NCI-H226 (cell line): ENCODE results near the gene INPP5D.
"Not testable (repeated sequence)": the region's sequence is repeated elsewhere in the genome, so short reads cannot be mapped to it uniquely, and the experiment has no call there.

Source experiments
- DNase-seq: peaks from one replicate; pipeline ENCODE4 v3.0.0-alpha.2; 2015

The INPP5D gene

GRCh38 chr2:233121856-233122255 lies 61.7 kb downstream of the INPP5D start:
- no peak for DNase-seq

DNA sequence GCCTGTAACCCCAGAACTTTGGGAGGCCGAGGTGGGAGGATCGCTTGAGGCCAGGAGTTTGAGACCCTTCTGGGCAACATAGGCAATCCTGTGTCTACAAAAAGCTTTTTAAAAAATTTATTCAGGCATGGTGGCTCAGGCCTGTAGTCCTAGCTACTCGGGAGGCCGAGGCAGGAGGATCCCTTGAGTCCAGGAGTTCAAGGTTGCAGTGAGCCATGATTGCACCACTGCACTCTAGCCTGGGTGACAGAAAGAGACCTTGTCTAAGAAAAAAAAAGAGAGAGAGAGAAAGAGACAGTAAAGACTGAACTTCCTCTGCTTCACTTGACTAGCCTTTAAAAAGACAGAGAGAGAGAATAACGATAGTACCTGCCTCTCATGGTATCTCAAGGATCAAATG lies 62.4 kb downstream of the INPP5D start:
- DNase-seq, result no peak

DNA sequence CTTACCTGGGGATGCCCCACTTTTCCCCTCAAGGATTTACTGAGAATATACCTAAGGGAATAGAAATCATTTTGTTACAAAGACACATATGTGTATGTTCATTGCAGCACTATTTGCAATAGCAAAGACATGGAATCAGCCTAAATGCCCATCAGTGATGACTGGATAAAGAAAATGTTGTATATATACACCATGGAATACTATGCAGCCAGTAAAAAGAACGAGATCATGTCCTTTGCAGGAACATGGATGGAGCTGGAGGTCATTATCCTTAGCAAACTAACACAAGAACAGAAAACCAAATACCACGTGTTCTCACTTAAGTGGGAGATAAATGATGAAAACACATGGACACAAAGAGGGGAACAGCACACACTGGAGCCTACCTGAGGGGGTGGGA lies 63.4 kb downstream of the INPP5D start:
- not testable (repeated sequence) for DNase-seq

GRCh38 chr2:233124421-233125080 lies 64.4 kb downstream of the INPP5D start:
- DNase-seq, result no peak

DNA sequence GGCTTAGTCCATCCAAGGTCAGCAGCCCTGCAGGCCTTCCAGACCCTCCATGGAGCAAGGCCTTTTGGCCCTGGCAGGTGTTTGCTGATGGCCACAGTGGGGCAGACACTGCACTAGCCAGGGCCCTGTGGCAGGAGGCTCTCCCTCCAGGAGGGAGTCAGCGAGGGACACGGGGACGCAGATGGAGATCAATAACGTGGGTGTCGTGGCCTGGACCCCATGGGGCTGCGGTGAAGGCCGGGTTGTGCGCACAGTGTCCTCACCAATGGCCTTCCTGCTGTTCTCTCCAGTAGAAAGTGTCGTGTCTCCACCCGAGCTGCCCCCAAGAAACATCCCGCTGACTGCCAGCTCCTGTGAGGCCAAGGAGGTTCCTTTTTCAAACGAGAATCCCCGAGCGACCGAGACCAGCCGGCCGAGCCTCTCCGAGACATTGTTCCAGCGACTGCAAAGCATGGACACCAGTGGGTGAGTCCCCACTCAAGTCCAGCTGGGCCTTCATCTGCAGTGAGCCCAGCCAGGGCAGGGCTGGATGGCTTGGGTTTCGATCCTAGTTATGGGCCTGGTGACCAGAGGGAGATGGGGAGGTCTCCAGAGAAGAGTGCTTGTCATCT lies 65.4 kb downstream of the INPP5D start:
- no peak for DNase-seq

GRCh38 chr2:233129351-233129978 lies 69.3 kb downstream of the INPP5D start:
- no peak for DNase-seq

DNA sequence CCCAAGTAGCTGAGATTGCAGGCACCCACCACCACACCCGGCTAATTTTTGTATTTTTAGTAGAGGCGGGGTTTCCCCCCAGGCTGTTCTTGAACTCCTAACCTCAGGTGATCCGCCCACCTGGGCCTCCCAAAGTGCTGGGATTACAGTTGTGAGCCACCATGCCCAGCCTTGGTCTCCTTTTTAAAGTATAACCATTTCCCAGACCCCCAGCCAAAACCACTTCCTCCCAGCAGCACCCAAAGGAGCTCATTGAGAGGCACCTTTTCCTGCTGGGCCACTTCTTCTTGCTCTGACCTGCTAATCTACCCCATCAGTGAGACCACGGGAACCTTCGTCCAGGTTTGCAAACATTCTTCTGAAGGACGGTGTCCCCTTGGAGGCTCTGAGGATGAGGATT lies 69.9 kb downstream of the INPP5D start:
- DNase-seq, result no peak

DNA sequence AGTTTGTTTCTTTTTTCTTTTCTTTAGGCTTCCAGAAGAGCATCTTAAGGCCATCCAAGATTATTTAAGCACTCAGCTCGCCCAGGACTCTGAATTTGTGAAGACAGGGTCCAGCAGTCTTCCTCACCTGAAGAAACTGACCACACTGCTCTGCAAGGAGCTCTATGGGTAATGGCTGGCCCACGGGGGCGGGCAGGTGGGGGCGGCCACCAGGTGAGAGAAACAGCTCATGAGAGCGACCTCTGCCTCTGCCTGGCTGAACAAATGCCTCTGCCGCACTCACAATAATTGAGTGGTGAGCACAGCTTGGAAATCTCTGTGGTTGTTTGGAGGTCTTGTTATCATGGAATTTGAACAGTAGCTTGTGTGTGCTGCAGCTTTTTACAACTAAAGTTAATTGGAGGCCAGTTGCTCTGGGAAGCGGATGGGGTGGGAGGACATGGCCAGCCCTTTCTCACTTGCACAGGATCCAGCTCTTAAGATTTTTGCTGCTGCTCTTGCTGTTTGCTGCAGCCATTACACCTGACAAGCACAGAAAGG lies 70.4 kb downstream of the INPP5D start:
- no peak for DNase-seq

GRCh38 chr2:233131936-233132720 lies 72.0 kb downstream of the INPP5D start:
- no peak for DNase-seq

DNA sequence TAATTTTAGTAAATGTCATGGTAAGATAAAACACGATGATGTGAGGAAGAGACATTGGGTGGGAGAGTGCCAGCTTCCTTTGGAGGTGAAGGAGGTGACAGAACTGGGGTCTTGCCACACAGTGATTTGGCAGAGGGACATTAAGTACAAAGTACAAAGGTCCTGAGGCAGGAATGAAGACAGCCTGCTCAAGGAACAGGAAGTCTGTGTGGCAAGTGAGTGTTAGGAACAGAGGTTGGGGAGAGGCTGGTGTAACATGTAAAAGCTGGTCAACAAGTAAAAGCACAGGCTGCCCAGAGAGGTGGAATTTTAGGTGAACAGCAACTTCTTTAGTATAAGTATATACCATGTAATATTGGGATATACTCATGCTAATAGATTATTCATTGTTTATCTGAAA lies 73.1 kb downstream of the INPP5D start:
- no peak for DNase-seq

- DNase-seq, result no peak
These were observed 75.3 kb downstream of the INPP5D start for GRCh38 chr2:233135421-233135820.

- no peak for DNase-seq
These were observed 76.9 kb downstream of the INPP5D start for GRCh38 chr2:233137040-233137439.

DNA sequence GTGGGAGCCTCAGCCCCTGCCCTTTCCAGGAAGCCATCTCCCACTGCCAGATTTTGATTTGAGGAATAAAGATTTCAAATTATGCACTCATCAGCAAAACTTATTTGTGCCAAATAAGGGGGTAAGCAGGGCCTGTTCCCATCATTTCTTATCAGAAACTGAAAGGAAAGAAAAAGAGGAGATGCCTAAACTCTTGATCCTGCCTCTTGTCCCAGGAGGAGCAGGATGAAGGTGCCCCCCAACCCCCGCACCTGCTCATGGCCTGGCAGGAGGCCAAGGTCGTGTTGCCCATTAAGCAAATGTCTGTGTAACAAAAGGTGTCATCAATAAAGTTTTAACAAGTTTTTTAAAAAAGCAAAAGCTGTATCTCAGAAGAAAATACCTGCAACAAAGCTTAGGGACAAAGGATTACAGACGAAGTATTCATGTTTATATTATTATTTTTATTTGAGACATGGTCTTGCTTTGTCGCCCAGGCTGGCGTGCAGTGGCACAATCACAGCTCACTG lies 80.0 kb downstream of the INPP5D start:
- no peak for DNase-seq

DNA sequence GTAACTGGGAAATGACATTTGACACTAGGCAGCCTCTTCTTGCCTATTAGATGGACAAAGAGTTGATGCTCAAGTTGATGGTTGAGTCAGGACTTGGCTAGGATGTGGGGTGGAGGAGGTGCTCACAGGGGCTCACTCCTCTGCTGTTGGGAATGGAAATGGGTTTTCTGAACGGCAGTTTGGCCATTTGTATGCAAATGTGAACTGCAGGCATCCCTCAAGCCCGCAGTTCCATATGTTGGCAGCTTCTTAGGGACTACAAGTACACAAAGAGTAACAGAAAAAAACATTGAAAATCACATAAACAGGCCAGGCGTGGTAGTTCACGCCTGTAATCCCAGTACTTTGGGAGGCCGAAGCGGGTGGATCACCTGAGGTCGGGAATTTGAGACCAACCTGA lies 80.8 kb downstream of the INPP5D start:
- DNase-seq, result no peak

GRCh38 chr2:233141901-233142300 lies 81.8 kb downstream of the INPP5D start:
- DNase-seq, result no peak

DNA sequence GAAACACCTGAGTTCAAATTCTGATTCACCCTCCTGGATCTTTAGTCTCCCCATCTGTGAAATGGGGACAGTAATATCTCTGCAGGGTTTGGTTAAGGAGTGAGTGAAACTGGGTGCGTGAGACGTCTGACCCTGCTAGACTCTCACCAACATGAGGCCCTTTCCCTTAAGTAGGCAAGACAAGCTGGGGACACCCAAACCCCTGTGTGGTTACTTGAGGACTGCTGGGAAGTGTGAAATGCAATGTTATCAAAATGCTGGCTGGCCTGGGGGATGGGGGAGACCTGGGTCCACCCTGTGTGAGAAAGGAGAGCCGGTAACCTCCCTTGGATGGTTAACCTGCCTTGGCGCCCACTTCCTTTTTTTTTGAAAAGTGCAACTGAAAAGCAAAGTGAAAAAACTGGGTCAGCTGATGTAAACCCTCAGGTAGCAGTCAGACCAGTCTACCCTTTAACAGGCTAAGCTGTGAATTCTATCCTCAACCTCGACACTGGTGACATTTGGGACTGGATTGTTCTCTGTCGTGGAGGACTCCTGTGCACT lies 82.3 kb downstream of the INPP5D start:
- DNase-seq, result no peak

DNA sequence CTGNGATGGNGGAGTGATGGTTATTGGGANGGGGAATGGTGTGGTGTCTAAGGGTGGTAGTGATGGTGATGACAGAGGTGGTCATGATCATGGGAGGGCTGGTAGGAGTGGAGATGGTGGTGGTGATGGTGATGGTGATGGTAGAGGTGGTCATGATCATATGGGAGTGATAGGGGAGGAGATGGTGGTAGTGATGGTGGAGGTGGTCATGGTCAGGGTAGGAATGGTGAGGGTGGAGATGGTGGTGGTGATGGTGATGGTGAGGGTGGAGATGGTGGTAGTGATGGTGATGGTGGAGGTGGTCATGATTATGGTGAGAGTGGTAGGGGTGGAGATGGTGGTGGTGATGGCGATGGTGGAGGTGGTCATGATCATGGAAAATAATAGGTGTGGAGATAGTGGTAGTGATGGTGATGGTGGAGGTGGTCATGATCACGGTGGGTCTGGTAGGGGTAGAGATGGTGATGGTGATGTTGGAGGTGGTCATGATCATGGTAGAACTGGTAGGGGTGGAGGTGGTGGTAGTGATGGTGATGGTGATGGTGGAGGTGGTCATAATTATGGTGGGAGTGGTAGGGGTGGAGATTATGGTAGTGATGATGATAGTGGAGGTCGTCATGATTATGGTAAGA lies 83.7 kb downstream of the INPP5D start:
- no peak for DNase-seq

DNA sequence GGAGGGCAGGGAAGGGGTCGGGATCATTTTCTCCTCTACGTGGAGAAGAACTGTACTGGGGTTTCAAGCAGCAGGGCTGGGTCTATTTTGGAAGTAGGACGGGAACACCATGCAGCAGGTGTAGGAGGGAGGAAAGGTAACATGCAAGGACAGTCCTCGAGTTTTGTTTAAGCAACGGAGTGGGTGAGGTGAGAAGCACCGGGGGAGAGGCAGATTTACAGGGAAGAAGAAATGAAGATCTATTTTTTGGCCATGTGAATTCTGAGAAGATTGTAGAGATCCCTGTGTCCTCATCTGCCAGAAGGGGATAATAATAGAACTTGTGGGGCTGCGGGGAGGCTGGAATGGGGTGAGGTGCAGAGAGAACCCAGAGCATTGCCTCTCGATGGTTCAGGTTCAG lies 85.6 kb downstream of the INPP5D start:
- DNase-seq, result no peak

GRCh38 chr2:233146194-233146593 lies 86.1 kb downstream of the INPP5D start:
- no peak for DNase-seq

- no peak for DNase-seq
These were observed 87.1 kb downstream of the INPP5D start for GRCh38 chr2:233147136-233147828.

DNA sequence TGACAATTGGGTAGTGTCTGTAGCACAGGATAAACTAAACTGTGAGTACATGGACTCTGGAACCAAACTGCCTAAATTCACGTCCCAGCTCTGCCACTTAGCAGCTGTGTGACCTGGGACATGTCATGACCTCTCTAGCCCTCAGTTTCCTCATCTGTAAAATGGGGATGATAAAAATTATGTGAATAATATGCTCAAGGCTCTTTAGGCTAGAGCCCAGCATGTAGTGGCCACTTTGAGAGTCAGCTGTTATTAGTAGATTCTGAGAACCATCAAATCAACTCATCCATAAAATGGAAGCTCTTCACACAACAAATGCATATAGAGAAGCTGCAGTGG lies 87.7 kb downstream of the INPP5D start:
- no peak for DNase-seq

DNA sequence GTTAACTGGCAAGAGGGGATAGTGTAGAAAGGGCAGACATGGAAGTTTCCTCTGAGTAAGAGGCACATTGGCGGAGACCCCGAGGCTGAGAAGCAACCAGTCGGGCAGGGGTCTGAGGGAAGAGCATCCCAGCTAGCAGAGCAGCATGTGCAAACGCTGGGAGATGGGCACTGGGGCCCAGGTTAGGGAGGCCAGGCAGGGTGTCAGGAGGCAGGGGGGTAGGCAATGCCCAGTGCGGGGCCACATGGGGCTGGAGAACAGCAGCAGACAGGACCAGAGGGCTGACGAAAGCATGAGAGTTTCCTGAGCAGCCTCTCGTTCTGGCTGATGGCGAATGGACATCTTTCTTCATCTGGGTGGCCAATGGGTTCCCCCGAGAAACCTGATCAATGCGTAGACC lies 88.2 kb downstream of the INPP5D start:
- DNase-seq, result no peak
